SJSA1 (cell line): ENCODE results near the gene PLS1. TPM values are rescaled to one million over a fixed set of nuclear protein-coding genes. Genes with fewer than 3 reads are reported as not detected.
"Not testable (repeated sequence)": the region's sequence is repeated elsewhere in the genome, so short reads cannot be mapped to it uniquely, and the experiment has no call there.

Experiments
- DNase-seq, 2 experiments: peaks; one replicate each; pipeline ENCODE4 v3.0.0-alpha.2; 2015 to 2020; ENCODE audit warnings: low spot score in 2 of 2, low read depth in 1 of 2
- H3K27ac ChIP-seq: fragments of 250-450 bp; sonication (Bioruptor Pico); 2 replicates; pipeline ENCODE4 v1.5.1; 2020; ENCODE audit warnings: mild to moderate bottlenecking, moderate library complexity
- H3K27me3 ChIP-seq: fragments of 250-450 bp; sonication (Bioruptor Pico); replicated peaks from 2 replicates; pipeline ENCODE4 v1.5.1; 2020; ENCODE audit warnings: mild to moderate bottlenecking, moderate library complexity
- H3K36me3 ChIP-seq: fragments of 250-450 bp; sonication (Bioruptor Pico); 2 replicates; pipeline ENCODE4 v1.5.1; 2020; ENCODE audit warnings: mild to moderate bottlenecking
- H3K4me1 ChIP-seq: fragments of 250-450 bp; sonication (Bioruptor Pico); replicated peaks from 2 replicates; pipeline ENCODE4 v1.6.1; 2021; ENCODE audit warnings: mild to moderate bottlenecking
- H3K4me3 ChIP-seq: fragments of 250-450 bp; sonication (Bioruptor Pico); 2 replicates; pipeline ENCODE4 v1.5.1; 2020; ENCODE audit warnings: mild to moderate bottlenecking
- H3K9me3 ChIP-seq: fragments of 250-450 bp; sonication (Bioruptor Pico); replicated peaks from 2 replicates; pipeline ENCODE4 v1.5.1; 2020; ENCODE audit warnings: mild to moderate bottlenecking
- total RNA-seq: library from RNA; depleted of rRNA; stranded (reverse); fragments of >200 nt; shearing (Covaris generic); gene quantifications from 2 replicates; pipeline ENCODE4 v1.2.3, GENCODE V29; 2014; rRNA removed

Gene PLS1, protein sequence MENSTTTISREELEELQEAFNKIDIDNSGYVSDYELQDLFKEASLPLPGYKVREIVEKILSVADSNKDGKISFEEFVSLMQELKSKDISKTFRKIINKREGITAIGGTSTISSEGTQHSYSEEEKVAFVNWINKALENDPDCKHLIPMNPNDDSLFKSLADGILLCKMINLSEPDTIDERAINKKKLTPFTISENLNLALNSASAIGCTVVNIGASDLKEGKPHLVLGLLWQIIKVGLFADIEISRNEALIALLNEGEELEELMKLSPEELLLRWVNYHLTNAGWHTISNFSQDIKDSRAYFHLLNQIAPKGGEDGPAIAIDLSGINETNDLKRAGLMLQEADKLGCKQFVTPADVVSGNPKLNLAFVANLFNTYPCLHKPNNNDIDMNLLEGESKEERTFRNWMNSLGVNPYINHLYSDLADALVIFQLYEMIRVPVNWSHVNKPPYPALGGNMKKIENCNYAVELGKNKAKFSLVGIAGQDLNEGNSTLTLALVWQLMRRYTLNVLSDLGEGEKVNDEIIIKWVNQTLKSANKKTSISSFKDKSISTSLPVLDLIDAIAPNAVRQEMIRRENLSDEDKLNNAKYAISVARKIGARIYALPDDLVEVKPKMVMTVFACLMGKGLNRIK
- total RNA-seq, result 5.2 and 5.4 TPM in 2 replicates

DNA sequence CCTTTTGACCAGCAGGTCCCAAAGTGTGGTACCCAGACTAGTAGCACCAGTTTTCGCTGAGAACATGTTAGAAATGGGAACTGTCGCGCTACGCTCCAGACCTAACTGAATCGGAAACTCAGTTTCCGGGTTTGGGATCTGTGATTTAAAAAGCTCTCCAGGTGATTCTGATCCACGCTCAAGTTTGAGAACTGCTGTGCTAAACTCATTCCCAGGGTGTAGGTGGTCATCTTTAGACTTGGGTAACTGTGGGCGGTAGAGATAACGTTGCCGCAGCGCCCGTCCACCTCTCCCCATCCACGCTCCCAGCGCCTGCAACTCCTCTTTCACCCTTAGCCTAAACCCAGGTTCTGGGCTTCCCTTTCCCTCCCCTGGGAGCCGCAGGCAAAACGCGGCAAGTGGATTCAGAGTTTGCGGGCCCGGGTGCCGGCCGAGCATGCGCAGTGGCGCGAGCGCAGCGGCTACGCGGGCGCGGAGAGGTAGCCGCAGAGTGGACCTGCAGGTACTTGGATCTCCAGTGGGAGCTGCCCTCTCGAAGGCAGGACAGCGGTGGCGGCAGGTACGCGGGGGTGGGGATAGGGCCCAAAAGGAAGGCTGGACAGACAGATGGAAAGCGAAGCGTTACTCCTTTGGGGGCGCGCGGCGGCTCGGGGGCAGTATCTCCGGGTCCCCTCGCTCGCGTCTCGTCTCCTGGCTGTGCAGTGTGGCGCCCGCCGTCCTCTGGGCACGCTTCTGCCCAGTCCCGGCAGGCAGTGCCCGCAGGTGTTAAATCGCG is at the start of gene PLS1:
Gene PLS1, plus strand, starts transcription at position 443 of the 775 bp plus-strand sequence. CDS start 67,845 bp downstream, outside the sequence.
- Histone ChIP-seq H3K27me3 (no peaks in the 10 kb centered on the region), H3K4me1 (peaks cover 18% of the 10 kb centered on the region), H3K9me3 (no peaks in the 10 kb centered on the region), H3K27ac (peak within 1 kb of the TSS; percentile 76), H3K36me3 (no peaks in the 10 kb centered on the region), H3K4me3 (peak within 1 kb of the TSS; percentile 59)
- peak; percentile 69 to 85 for DNase-seq

GRCh38 chr3:142549986-142550385 is 46.2 kb upstream of the PLS1 start:
- Histone ChIP-seq H3K36me3 (peaks cover 50% of the 10 kb centered on the region), H3K27ac (no peak overlapping the region)

DNA sequence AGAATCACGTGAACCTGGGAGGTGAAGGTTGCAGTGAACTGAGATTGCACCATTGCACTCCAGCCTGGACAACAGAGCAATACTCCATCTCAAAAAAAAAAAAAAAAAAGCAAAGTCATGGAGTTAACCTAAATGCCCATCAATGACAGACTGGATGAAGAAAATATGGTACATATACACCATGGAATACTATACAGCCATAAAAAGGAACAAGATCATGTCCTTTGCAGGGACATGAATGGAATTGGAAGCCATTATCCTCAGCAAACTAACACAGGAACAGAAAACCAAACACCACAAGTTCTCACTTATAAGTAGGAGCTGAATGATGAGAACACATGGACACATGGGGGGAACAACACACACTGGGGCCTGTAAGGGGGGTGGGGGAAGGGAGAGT is 43.6 kb upstream of the PLS1 start:
- not testable (repeated sequence) for H3K27me3 ChIP-seq, DNase-seq, H3K4me1 ChIP-seq, H3K4me3 ChIP-seq, H3K27ac ChIP-seq, H3K9me3 ChIP-seq
- H3K36me3 ChIP-seq, result peaks cover 55% of the 10 kb centered on the region

More at GRCh38 chr3:142549986-142550385, 46.2 kb upstream of the PLS1 start:
- no peaks in the 10 kb centered on the region for H3K4me1 ChIP-seq
- no peaks in the 10 kb centered on the region for H3K9me3 ChIP-seq
- no peak overlapping the region for H3K4me3 ChIP-seq
- no peak for DNase-seq
- H3K27me3 ChIP-seq, result no peaks in the 10 kb centered on the region

- H3K36me3 ChIP-seq, result peaks cover 49% of the 10 kb centered on the region
Measured at GRCh38 chr3:142553741-142554140, 42.5 kb upstream of the PLS1 start.

GRCh38 chr3:142560118-142560517 is 36.1 kb upstream of the PLS1 start:
- H3K4me1 ChIP-seq, result no peaks in the 10 kb centered on the region
- H3K36me3 ChIP-seq, result peaks cover 31% of the 10 kb centered on the region
- H3K9me3 ChIP-seq, result no peaks in the 10 kb centered on the region
- no peak overlapping the region for H3K27ac ChIP-seq
- no peaks in the 10 kb centered on the region for H3K27me3 ChIP-seq
- no peak overlapping the region for H3K4me3 ChIP-seq
- DNase-seq, result no peak

More at GRCh38 chr3:142553741-142554140, 42.5 kb upstream of the PLS1 start:
- no peak overlapping the region for H3K27ac ChIP-seq
- no peaks in the 10 kb centered on the region for H3K27me3 ChIP-seq
- no peaks in the 10 kb centered on the region for H3K9me3 ChIP-seq
- DNase-seq, result no peak
- H3K4me1 ChIP-seq, result no peaks in the 10 kb centered on the region
- H3K4me3 ChIP-seq, result no peak overlapping the region

GRCh38 chr3:142563496-142563997 is 32.6 kb upstream of the PLS1 start:
- Histone ChIP-seq H3K4me1 (no peaks in the 10 kb centered on the region), H3K27ac (no peak overlapping the region), H3K4me3 (no peak overlapping the region), H3K27me3 (no peaks in the 10 kb centered on the region), H3K9me3 (no peaks in the 10 kb centered on the region), H3K36me3 (peaks cover 22% of the 10 kb centered on the region)
- no peak for DNase-seq

- Histone ChIP-seq H3K4me1 (peaks cover 9% of the 10 kb centered on the region), H3K27me3 (no peaks in the 10 kb centered on the region), H3K4me3 (no peak overlapping the region), H3K36me3 (peaks cover 14% of the 10 kb centered on the region), H3K27ac (no peak overlapping the region), H3K9me3 (no peaks in the 10 kb centered on the region)
- DNase-seq, result no peak
Measured at GRCh38 chr3:142566096-142566495, 30.1 kb upstream of the PLS1 start.

- H3K27me3 ChIP-seq, result no peaks in the 10 kb centered on the region
- peaks cover 12% of the 10 kb centered on the region for H3K36me3 ChIP-seq
- H3K4me3 ChIP-seq, result no peak overlapping the region
- DNase-seq, result no peak
- H3K9me3 ChIP-seq, result no peaks in the 10 kb centered on the region
- no peak overlapping the region for H3K27ac ChIP-seq
- H3K4me1 ChIP-seq, result peaks cover 9% of the 10 kb centered on the region
Measured at GRCh38 chr3:142568393-142569017, 27.7 kb upstream of the PLS1 start.

- H3K4me3 ChIP-seq, H3K27me3 ChIP-seq: not testable (repeated sequence)
- DNase-seq, result peak; percentile 35 to 44
Measured at GRCh38 chr3:142569422-142569821, 26.8 kb upstream of the PLS1 start.

GRCh38 chr3:142574223-142574622 is 22.0 kb upstream of the PLS1 start:
- not testable (repeated sequence) for H3K4me3 ChIP-seq, DNase-seq, H3K4me1 ChIP-seq, H3K27ac ChIP-seq, H3K9me3 ChIP-seq, H3K27me3 ChIP-seq
- H3K36me3 ChIP-seq, result peaks cover 18% of the 10 kb centered on the region

More at GRCh38 chr3:142569422-142569821, 26.8 kb upstream of the PLS1 start:
- H3K27ac ChIP-seq, H3K9me3 ChIP-seq, H3K4me1 ChIP-seq, H3K36me3 ChIP-seq: not testable (repeated sequence)

DNA sequence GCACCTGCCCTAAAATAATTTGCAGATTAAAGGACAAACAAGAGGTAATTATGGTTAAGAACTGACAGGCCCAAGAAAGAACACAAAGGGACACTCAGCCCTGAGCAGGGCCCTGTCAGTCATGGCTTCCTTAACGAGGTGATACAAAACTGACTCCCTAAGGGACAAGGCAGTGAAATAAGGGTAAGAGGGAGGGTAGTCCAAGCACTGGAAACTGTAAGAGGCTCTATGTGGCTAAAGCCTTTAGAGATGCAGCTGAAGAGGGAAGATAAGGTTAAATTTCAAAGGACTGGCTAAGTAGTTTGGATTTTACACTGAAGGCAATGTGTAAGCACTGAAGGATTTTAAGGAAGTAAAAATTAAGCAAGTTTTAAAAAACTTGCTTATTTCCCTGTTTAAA is 21.5 kb upstream of the PLS1 start:
- Histone ChIP-seq H3K4me1 (peaks cover 8% of the 10 kb centered on the region), H3K27ac (no peak overlapping the region), H3K4me3 (no peak overlapping the region), H3K36me3 (peaks cover 18% of the 10 kb centered on the region), H3K27me3 (no peaks in the 10 kb centered on the region), H3K9me3 (no peaks in the 10 kb centered on the region)
- no peak for DNase-seq

- DNase-seq, result no peak
- Histone ChIP-seq H3K4me3 (no peak overlapping the region), H3K27me3 (no peaks in the 10 kb centered on the region), H3K9me3 (no peaks in the 10 kb centered on the region), H3K36me3 (peaks cover 18% of the 10 kb centered on the region), H3K4me1 (peaks cover 5% of the 10 kb centered on the region), H3K27ac (no peak overlapping the region)
Measured at GRCh38 chr3:142576792-142577191, 19.4 kb upstream of the PLS1 start.

GRCh38 chr3:142577696-142578328 is 18.4 kb upstream of the PLS1 start:
- peak in 1 of 2 experiments; percentile 43 for DNase-seq
- peak overlapping the region; percentile 84 for H3K4me3 ChIP-seq
- H3K27me3 ChIP-seq, result no peaks in the 10 kb centered on the region
- H3K9me3 ChIP-seq, result no peaks in the 10 kb centered on the region
- peak overlapping the region; percentile 88 for H3K27ac ChIP-seq
- peaks cover 5% of the 10 kb centered on the region for H3K4me1 ChIP-seq
- peaks cover 18% of the 10 kb centered on the region for H3K36me3 ChIP-seq
